CD4-positive, alpha-beta T cell treated with Interleukin-6 for 4 hours (primary cell): ENCODE data around the gene SLC16A7.

ENCODE experiments used
- DNase-seq: peaks from one replicate; pipeline ENCODE4 v3.0.0-alpha.2; 2020; ENCODE audit warnings: mixed read lengths

SLC16A7 gene

GRCh38 chr12:59672273-59672672, 76.4 kb downstream of the SLC16A7 start:
- DNase-seq: no peak

GRCh38 chr12:59675461-59675860, 79.6 kb downstream of the SLC16A7 start:
- DNase-seq: no peak

- DNase-seq: no peak
These were observed 82.0 kb downstream of the SLC16A7 start for GRCh38 chr12:59677857-59678256.

- no peak for DNase-seq
These were observed 83.1 kb downstream of the SLC16A7 start for GRCh38 chr12:59678759-59679411.

GRCh38 chr12:59689776-59690175, 93.9 kb downstream of the SLC16A7 start:
- DNase-seq: no peak

- no peak for DNase-seq
These were observed 99.5 kb downstream of the SLC16A7 start for GRCh38 chr12:59695379-59695778.

- no peak for DNase-seq
These were observed 102.8 kb downstream of the SLC16A7 start for GRCh38 chr12:59698600-59698999.

- no peak for DNase-seq
These were observed 103.8 kb downstream of the SLC16A7 start for GRCh38 chr12:59699421-59700152.

- no peak for DNase-seq
These were observed 104.3 kb downstream of the SLC16A7 start for GRCh38 chr12:59700153-59700450.

- no peak for DNase-seq
These were observed 112.2 kb downstream of the SLC16A7 start for GRCh38 chr12:59708064-59708463.

GRCh38 chr12:59708484-59708883, 112.7 kb downstream of the SLC16A7 start:
- no peak for DNase-seq

- DNase-seq: no peak
These were observed 114.3 kb downstream of the SLC16A7 start for GRCh38 chr12:59710004-59710628.

- DNase-seq: no peak
These were observed 115.1 kb downstream of the SLC16A7 start for GRCh38 chr12:59710964-59711363.

GRCh38 chr12:59715434-59715833, 119.6 kb downstream of the SLC16A7 start:
- DNase-seq: no peak

GRCh38 chr12:59716043-59716442, 120.2 kb downstream of the SLC16A7 start:
- no peak for DNase-seq

GRCh38 chr12:59717436-59717835, 121.6 kb downstream of the SLC16A7 start:
- no peak for DNase-seq

GRCh38 chr12:59719701-59720100, 123.9 kb downstream of the SLC16A7 start:
- no peak for DNase-seq

GRCh38 chr12:59723520-59723919, 127.7 kb downstream of the SLC16A7 start:
- DNase-seq: no peak

GRCh38 chr12:59724011-59724695, 128.3 kb downstream of the SLC16A7 start:
- no peak for DNase-seq

GRCh38 chr12:59733200-59733599, 137.4 kb downstream of the SLC16A7 start:
- DNase-seq: no peak

- no peak for DNase-seq
These were observed 138.5 kb downstream of the SLC16A7 start for GRCh38 chr12:59734371-59734770.

- no peak for DNase-seq
These were observed 139.4 kb downstream of the SLC16A7 start for GRCh38 chr12:59735231-59735630.

- DNase-seq: no peak
These were observed 140.5 kb downstream of the SLC16A7 start for GRCh38 chr12:59736359-59736758.

GRCh38 chr12:59736786-59737185, 141.0 kb downstream of the SLC16A7 start:
- no peak for DNase-seq
